ENCODE data around the gene WFDC11.

Gene WFDC11

DNA sequence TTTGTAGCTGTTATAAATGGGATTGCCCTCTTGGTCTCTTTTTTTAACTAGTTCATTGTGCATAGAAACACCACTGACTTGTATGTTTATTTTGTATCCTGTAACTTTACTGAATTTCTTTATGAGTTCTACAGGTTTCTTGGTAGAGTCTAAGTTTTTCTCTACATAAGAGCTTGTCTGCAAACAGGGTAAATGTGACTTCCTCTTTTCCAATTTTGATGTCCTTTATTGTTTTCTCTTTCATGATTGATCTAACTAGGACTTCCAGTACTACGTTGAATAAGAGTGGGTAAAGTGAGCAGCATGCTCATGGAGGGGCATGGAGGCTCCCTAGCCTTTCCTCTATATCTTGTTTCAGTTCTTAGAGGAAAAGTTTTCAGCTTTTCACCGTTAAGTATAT, 43.5 kb downstream of the WFDC11 start:
- no peak for DNase-seq (ENCODE audit: low spot score)

DNA sequence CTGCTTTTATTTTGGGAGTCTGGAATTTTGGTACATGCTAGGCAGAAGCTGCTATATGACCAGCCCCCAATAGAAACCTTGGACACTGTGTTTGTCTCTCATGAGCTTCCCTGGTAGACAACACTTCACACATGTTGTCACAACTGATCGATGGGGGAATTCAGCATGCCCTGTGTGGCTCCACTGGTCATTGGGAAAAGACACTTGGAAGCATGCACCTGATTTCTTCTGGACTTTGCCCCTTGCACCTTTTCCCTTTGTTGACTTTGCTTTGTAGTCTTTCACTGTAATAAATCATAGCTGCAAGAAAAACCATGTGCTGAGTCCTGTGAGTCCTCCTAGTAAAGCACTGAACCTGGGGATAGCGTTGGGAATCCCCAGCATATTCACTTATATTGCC, 48.4 kb downstream of the WFDC11 start:
- no peak for DNase-seq (ENCODE audit: low spot score)

DNA sequence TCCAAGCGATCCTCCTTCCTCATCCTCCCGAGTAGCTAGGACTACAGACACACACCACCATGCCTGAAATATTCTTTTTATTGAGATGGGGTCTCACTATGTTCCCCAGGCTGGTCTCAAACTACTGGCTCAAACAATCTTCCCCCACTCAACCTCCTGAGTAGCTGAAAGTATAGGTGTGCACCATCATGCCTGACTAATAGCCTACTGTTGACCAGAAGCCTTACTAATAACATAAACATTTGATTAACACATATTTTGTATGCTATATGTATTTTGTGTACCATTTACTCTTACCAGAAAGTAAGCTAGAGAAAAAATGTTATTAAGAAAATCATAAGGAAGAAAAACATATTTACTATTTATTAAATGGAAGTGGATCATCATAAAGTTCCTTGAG, 52.4 kb downstream of the WFDC11 start:
- no peak for DNase-seq (ENCODE audit: low spot score)

DNA sequence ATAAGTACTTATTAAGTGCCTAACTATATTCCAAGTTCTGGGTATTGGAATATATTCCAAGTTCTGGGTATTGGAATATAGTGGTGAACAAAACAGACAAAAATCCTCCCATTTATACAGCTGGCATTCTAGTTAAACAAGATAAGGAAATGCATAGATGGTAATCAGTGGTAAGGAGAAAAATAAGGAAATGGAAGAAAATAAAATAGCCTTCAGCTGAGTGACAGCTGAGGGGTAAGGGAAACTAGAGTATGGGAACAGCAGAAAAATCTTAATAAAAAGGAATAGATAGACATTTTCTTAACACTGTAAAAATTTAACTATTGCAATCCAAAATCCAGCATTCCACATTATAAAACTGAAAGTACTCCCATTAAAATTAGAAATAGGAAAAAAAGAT, 57.7 kb downstream of the WFDC11 start:
- DNase-seq (ENCODE audit: low spot score) = no peak

DNA sequence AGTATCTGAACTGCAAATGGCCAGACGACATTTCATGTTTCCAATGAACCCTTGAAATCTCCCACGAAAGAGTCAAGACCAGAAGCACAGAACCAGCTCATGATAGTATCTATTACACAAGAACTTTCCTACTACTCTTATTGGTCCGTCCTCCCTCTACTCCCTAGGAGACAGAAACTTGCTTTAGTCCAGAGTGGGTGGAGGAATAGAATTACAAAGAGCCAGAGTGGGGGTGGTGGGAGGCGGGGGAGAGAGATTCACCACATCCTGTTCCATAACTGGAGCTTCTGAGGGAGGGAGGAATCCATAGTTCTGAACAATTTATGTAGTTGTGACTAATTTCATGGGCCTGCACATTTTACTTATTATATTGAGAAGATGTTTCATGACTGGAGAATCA, 59.0 kb downstream of the WFDC11 start:
- peak; percentile 82 for DNase-seq (ENCODE audit: low spot score)

DNA sequence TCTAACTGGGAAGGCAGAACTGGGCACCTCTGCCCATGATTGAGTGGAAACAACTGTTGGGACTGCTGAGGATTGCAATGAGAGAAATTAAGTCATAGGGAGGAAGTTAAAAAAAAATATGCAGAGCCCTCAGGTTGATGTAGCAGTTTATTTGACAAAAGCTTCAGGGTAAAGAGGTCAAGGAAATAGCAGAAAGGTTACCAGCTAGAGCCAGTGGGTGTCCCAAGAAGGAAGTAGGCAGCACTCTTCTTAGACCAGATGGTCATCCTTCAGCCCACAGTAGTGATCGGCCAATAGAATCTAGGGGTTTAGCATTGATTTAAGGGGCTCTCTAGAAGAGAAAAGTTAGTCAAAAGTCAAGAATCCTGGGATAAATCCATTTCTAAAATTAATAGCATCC, 62.2 kb downstream of the WFDC11 start:
- DNase-seq (ENCODE audit: low spot score) = no peak

Measured in AG08395 (cell line).